Cardiac muscle cell (in vitro differentiated cells and primary cell): ENCODE measurements around the gene MROH9. TPM values are rescaled to one million over a fixed set of nuclear protein-coding genes. Genes with fewer than 3 reads are reported as not detected.

Experiments
- DNase-seq, 2 donors: peaks; one replicate each; pipeline versions ENCODE4 v3.0.0 to v3.0.0-alpha.2; 2010 to 2017; ENCODE audit warnings: low read depth in 1 of 2, low spot score in 1 of 2
- H3K27ac ChIP-seq: fragments of 200-600 bp; sonication (generic); 2 replicates; pipeline ENCODE4 v1.5.1; 2016
- H3K27me3 ChIP-seq: fragments of 200-600 bp; sonication (generic); 2 replicates; pipeline ENCODE4 v1.6.0; 2016; ENCODE audit warnings: control low read depth
- H3K36me3 ChIP-seq: fragments of 200-600 bp; sonication (generic); 2 replicates; pipeline ENCODE4 v1.5.1; 2016; ENCODE audit warnings: control low read depth
- H3K4me1 ChIP-seq: fragments of 200-600 bp; sonication (generic); 2 replicates; pipeline ENCODE4 v1.8.1; 2017; ENCODE audit warnings: low read depth, mild to moderate bottlenecking, mixed run types
- H3K4me3 ChIP-seq: fragments of 200-600 bp; sonication (generic); 2 replicates; pipeline ENCODE4 v1.5.1; 2016; ENCODE audit warnings: mild to moderate bottlenecking
- H3K9me3 ChIP-seq: fragments of 200-600 bp; sonication (generic); 2 replicates; pipeline ENCODE4 v1.5.1; 2017; ENCODE audit warnings: low read depth, mild to moderate bottlenecking, control low read depth
- polyA plus RNA-seq: library from polyadenylated mRNA; unstranded; fragments of >200 nt; fragmentation: Nextera tagmentation; extraction: Ambion mirVana; gene quantifications from 2 replicates; pipeline ENCODE4 v1.2.1, GENCODE V29; 2016
- total RNA-seq: library from RNA; depleted of rRNA; stranded (reverse); fragments of >200 nt; gene quantifications from 2 replicates; pipeline ENCODE4 v1.2.3, GENCODE V29; 2016
- TF ChIP-seq, protein P1 (sequence below): IDR thresholded peaks from 2 replicates; pipeline ENCODE4 v1.5.1; 2012; ENCODE audit warnings: low read depth, mild to moderate bottlenecking, low read length

The MROH9 gene
- total and polyA plus RNA-seq, 2 experiments from 2014 or later = not detected

- TF ChIP-seq, protein P1, sequence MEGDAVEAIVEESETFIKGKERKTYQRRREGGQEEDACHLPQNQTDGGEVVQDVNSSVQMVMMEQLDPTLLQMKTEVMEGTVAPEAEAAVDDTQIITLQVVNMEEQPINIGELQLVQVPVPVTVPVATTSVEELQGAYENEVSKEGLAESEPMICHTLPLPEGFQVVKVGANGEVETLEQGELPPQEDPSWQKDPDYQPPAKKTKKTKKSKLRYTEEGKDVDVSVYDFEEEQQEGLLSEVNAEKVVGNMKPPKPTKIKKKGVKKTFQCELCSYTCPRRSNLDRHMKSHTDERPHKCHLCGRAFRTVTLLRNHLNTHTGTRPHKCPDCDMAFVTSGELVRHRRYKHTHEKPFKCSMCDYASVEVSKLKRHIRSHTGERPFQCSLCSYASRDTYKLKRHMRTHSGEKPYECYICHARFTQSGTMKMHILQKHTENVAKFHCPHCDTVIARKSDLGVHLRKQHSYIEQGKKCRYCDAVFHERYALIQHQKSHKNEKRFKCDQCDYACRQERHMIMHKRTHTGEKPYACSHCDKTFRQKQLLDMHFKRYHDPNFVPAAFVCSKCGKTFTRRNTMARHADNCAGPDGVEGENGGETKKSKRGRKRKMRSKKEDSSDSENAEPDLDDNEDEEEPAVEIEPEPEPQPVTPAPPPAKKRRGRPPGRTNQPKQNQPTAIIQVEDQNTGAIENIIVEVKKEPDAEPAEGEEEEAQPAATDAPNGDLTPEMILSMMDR = no peak
- Histone ChIP-seq H3K4me1 (no peaks in the 10 kb centered on the region), H3K9me3 (no peaks in the 10 kb centered on the region), H3K36me3 (no peaks in the 10 kb centered on the region), H3K27me3 (no peaks in the 10 kb centered on the region), H3K4me3 (no peak within 1 kb of the TSS), H3K27ac (no peak within 1 kb of the TSS)
- DNase-seq = no peak
Observed at GRCh38 chr1:171090604-171091003, 155.3 kb downstream of the MROH9 start, which contains the start of gene FMO3. Gene FMO3, plus strand, starts transcription at chr1:171090905. Its CDS starts 1,754 bp downstream, at chr1:171092659.

DNA sequence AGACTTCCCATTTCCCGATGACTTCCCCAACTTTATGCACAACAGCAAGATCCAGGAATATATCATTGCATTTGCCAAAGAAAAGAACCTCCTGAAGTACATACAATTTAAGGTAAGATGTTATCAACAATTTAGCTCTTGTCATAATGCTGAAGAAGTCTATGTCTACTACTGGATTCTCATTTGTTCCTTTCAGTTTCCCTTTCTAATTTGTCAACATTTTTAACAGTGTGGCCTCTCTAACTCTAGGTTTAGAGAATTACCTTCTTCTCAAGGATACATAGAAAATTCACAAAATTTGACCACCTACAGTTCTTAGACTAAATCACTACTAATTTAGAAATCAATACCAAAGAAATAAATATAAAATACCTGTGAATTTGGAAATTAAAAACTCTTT lies 168.5 kb downstream of the MROH9 start:
- no peak overlapping the region for H3K27ac ChIP-seq
- H3K36me3 ChIP-seq = no peaks in the 10 kb centered on the region
- no peaks in the 10 kb centered on the region for H3K27me3 ChIP-seq

DNA sequence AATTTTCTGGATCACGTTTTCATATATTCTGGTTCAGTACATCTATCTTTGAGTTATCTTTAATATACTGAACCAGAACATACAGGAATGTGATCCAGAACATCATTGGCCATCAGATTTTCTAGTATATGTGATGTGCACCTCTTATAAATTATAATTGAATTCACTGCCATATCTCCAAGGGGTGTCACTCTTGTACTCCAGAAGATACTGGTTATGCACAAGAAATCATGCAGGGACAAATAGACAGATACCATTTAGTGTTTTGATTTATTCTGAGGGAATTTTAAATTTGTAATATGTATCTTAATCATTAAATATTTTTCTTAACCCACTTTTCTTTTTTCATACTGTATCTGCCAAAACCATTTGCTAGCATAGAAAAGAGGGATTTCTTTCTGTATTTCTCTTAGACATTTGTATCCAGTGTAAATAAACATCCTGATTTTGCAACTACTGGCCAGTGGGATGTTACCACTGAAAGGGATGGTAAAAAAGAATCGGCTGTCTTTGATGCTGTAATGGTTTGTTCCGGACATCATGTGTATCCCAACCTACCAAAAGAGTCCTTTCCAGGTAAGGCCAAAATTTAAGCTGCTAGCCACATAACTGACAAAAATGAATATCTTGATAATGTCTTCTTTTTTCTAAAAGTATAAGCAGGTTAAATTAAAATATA lies 172.1 kb downstream of the MROH9 start:
- peak in 1 of 2 donors; percentile 33 for DNase-seq
- no peaks in the 10 kb centered on the region for H3K9me3 ChIP-seq
- H3K4me3 ChIP-seq = no peak overlapping the region
- no peaks in the 10 kb centered on the region for H3K36me3 ChIP-seq
- TF ChIP-seq, protein P1 = no peak
- H3K27me3 ChIP-seq = no peaks in the 10 kb centered on the region
- H3K27ac ChIP-seq = no peak overlapping the region
- no peaks in the 10 kb centered on the region for H3K4me1 ChIP-seq

More for the DNA sequence above, 168.5 kb downstream of the MROH9 start:
- Histone ChIP-seq H3K4me1 (no peaks in the 10 kb centered on the region), H3K4me3 (no peak overlapping the region), H3K9me3 (no peaks in the 10 kb centered on the region)
- no peak for DNase-seq
- TF ChIP-seq, protein P1 = no peak

DNA sequence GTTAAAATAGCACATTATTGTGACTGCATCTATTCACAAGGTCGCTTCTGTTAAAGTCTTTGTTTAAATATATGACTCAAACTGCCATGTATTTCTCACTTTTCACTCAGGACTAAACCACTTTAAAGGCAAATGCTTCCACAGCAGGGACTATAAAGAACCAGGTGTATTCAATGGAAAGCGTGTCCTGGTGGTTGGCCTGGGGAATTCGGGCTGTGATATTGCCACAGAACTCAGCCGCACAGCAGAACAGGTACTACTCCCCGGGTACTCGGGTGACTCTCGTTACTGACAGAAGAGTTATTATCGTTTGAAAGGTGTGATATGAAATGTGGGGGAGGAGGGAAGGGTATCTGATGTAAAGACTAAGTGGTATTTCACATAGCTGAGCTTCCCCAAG lies 172.6 kb downstream of the MROH9 start:
- TF ChIP-seq, protein P1 = no peak
- DNase-seq = no peak
- H3K27ac ChIP-seq = no peak overlapping the region
- no peaks in the 10 kb centered on the region for H3K27me3 ChIP-seq
- H3K4me3 ChIP-seq = no peak overlapping the region
- no peaks in the 10 kb centered on the region for H3K36me3 ChIP-seq
- no peaks in the 10 kb centered on the region for H3K4me1 ChIP-seq
- H3K9me3 ChIP-seq = no peaks in the 10 kb centered on the region

DNA sequence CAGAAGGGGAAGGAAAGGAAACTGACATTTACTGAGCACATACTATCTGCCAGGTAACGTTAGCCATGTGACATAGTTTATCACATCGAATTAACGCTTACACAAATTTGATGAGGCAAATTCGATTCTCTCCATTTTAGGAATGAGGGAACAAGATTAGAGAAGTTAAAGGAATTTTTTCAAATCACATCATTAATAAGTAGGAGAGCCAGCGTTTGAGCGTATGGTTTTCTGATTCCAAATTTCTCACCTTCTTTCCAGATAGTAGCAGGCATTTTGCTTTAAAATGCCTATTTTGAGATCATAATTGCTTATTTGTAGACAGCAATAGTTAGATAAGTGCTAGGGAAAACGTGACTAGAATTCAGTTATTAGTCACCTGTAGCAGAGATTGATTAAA lies 174.6 kb downstream of the MROH9 start:
- H3K27ac ChIP-seq = no peak overlapping the region
- no peaks in the 10 kb centered on the region for H3K9me3 ChIP-seq
- no peaks in the 10 kb centered on the region for H3K36me3 ChIP-seq
- TF ChIP-seq, protein P1 = no peak
- H3K4me3 ChIP-seq = no peak overlapping the region
- H3K4me1 ChIP-seq = no peaks in the 10 kb centered on the region
- H3K27me3 ChIP-seq = no peaks in the 10 kb centered on the region
- DNase-seq = no peak
